A673 (cell line): ENCODE data around the gene LGALS3BP.
"Not testable (repeated sequence)": the region's sequence is repeated elsewhere in the genome, so short reads cannot be mapped to it uniquely, and the experiment has no call there.

Experiments used
- EZH2 ChIP-seq: fragments of 200-600 bp; sonication (generic); IDR thresholded peaks from 2 replicates; pipeline ENCODE4 v1.6.1; 2017; ENCODE audit warnings: borderline replicate concordance, low read depth, mild to moderate bottlenecking, mixed read lengths, antibody characterized with exemption, low read length; ENCODE audit not compliant: poor library complexity, severe bottlenecking
- TF ChIP-seq, protein P1 (sequence below): fragments of 300-800, 200-600 bp; sonication (generic); conservative IDR thresholded peaks from 2 replicates; pipeline ENCODE4 v1.5.1; 2017; ENCODE audit warnings: low read depth, mild to moderate bottlenecking, antibody characterized with exemption, low read length, moderate library complexity, mixed read lengths

DNA sequence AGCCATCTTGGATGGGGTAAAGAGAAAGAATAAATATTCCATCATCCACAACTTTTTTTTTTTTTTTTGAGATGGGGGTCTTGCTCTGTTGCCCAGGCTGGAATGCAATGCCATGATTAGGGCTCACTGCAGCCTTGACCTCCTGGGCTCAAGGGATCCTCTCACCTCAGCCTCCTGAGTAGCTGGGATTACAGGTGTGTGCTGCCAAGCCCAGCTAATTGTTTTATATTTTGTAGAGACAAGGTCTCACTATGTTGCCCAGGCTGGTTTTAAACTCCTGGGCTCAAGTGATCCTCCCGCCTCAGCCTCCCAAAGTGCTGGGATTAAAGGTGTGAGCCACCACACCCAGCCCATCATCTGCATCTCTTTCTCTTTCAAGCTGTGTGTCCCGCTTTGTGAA, 42.2 kb upstream of the LGALS3BP start:
- not testable (repeated sequence) for TF ChIP-seq EZH2
- TF ChIP-seq, protein P1, sequence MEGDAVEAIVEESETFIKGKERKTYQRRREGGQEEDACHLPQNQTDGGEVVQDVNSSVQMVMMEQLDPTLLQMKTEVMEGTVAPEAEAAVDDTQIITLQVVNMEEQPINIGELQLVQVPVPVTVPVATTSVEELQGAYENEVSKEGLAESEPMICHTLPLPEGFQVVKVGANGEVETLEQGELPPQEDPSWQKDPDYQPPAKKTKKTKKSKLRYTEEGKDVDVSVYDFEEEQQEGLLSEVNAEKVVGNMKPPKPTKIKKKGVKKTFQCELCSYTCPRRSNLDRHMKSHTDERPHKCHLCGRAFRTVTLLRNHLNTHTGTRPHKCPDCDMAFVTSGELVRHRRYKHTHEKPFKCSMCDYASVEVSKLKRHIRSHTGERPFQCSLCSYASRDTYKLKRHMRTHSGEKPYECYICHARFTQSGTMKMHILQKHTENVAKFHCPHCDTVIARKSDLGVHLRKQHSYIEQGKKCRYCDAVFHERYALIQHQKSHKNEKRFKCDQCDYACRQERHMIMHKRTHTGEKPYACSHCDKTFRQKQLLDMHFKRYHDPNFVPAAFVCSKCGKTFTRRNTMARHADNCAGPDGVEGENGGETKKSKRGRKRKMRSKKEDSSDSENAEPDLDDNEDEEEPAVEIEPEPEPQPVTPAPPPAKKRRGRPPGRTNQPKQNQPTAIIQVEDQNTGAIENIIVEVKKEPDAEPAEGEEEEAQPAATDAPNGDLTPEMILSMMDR: not testable (repeated sequence)
